Suprapubic skin (tissue), 4 donors: ENCODE results near the gene RRP36. TPM values are rescaled to one million over a fixed set of nuclear protein-coding genes. Genes with fewer than 3 reads are reported as not detected.

ENCODE experiments used
- DNase-seq, 2 donors: peaks; one replicate each; pipeline ENCODE4 v3.0.0-alpha.2; 2019; ENCODE audit warnings: low spot score in 2 of 2
- H3K27ac ChIP-seq: fragments of 200-600 bp; sonication (generic); one replicate; pipeline ENCODE4 v1.5.1; 2019
- H3K27me3 ChIP-seq: fragments of 200-600 bp; sonication (generic); one replicate; pipeline ENCODE4 v1.5.1; 2019
- H3K36me3 ChIP-seq: fragments of 200-600 bp; sonication (generic); one replicate; pipeline ENCODE4 v1.5.1; 2019
- H3K4me1 ChIP-seq: fragments of 200-600 bp; sonication (generic); one replicate; pipeline ENCODE4 v1.5.1; 2019
- H3K4me3 ChIP-seq: fragments of 200-600 bp; sonication (generic); one replicate; pipeline ENCODE4 v1.5.1; 2019; ENCODE audit warnings: mild to moderate bottlenecking
- H3K9me3 ChIP-seq: fragments of 200-600 bp; sonication (generic); one replicate; pipeline ENCODE4 v1.5.1; 2019
- EP300 ChIP-seq: sonication (generic); formaldehyde crosslinking; IDR thresholded peaks from one replicate; pipeline ENCODE4 v1.6.1; 2017; ENCODE audit warnings: antibody characterized with exemption
- POLR2A ChIP-seq, 2 donors: fragments of 450-650 bp; IDR thresholded peaks; one replicate each; pipeline ENCODE4 v1.6.1; 2017; ENCODE audit warnings: antibody characterized with exemption in 2 of 2, mild to moderate bottlenecking in 2 of 2, moderate library complexity in 2 of 2
- POLR2AphosphoS5 ChIP-seq, 3 donors: sonication (generic); formaldehyde crosslinking; IDR thresholded peaks; one replicate each; pipeline ENCODE4 v1.6.1; 2017; ENCODE audit warnings: antibody characterized with exemption in 3 of 3
- WGBS: methylation state at CpG from one replicate; pipeline ENCODE4 v1.1.5; 2018; 5-methylcytosine and 5-hydroxymethylcytosine counted together
- total RNA-seq, 4 donors: library from RNA; depleted of rRNA; stranded (reverse); fragments of >200 nt; gene quantifications; one replicate each; pipeline ENCODE4 v1.1.0, GENCODE V29; 2016
- TF ChIP-seq, protein P1 (sequence below), 2 donors: fragments of 200-600 bp in 1 of 2; fragments of 450-650 bp in 1 of 2; sonication (generic) in 1 of 2; IDR thresholded peaks; one replicate each; pipeline ENCODE4 v1.5.1; 2016 to 2019; ENCODE audit warnings: antibody characterized with exemption in 2 of 2, mild to moderate bottlenecking in 1 of 2, moderate library complexity in 1 of 2

Gene RRP36
- total RNA-seq, 4 donors from 2014 or later: 30.8 to 66.6 (median 53.6) TPM

DNA sequence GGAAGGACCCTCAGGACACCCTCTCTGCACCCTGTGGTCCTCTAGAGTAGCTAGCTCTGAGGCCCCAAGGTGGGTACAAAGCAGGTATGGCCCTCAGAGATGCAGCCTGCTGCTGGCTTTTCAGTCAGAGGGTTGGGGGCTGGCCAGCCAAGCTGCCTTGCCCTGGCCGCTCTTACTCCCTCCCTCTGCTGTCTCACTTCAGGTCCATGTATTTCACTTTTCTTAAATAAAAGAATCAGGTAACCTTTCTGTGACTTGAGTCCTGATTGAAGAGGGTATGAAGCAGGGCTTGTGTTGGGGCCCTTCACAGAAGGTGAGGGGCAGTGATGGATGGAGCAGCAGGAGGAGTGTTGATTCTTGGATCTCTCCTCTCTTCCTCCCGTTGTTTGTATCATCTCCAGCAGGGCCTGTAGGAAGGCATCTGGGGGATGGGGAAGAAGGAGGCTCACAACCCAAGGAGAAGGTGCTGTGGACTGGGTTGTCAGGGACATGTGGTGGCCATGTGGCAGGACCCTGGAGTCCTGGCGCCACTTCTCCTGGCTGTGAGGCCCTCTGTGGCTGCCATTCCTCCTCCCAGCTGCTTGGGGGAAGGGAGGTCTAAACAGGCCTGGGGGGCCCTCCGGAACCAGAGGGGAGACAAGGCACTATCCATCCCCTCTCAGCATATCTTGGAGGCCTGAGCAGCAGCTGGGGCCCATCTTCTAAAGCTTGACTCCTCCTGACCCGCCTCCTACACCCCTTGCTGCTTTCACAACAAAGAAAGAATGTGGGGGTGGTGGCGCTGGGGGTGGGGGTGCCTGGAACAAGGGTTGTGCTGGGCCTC is 53.6 kb downstream of the RRP36 start:
- Histone ChIP-seq H3K27ac (no peak overlapping the region), H3K4me1 (peaks cover 21% of the 10 kb centered on the region), H3K36me3 (peaks cover 29% of the 10 kb centered on the region), H3K27me3 (peaks cover 7% of the 10 kb centered on the region), H3K9me3 (no peaks in the 10 kb centered on the region), H3K4me3 (no peak overlapping the region)
- WGBS: 58% methylated on average over 5 of the region's 6 CpGs
- DNase-seq: no peak
- TF ChIP-seq POLR2AphosphoS5 (IDR thresholded peaks at IDR 0.05) (no peak), POLR2A (IDR thresholded peaks at IDR 0.05) (no peak), EP300 (no peak)
- TF ChIP-seq, protein P1, sequence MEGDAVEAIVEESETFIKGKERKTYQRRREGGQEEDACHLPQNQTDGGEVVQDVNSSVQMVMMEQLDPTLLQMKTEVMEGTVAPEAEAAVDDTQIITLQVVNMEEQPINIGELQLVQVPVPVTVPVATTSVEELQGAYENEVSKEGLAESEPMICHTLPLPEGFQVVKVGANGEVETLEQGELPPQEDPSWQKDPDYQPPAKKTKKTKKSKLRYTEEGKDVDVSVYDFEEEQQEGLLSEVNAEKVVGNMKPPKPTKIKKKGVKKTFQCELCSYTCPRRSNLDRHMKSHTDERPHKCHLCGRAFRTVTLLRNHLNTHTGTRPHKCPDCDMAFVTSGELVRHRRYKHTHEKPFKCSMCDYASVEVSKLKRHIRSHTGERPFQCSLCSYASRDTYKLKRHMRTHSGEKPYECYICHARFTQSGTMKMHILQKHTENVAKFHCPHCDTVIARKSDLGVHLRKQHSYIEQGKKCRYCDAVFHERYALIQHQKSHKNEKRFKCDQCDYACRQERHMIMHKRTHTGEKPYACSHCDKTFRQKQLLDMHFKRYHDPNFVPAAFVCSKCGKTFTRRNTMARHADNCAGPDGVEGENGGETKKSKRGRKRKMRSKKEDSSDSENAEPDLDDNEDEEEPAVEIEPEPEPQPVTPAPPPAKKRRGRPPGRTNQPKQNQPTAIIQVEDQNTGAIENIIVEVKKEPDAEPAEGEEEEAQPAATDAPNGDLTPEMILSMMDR (IDR thresholded peaks at IDR 0.05): no peak

DNA sequence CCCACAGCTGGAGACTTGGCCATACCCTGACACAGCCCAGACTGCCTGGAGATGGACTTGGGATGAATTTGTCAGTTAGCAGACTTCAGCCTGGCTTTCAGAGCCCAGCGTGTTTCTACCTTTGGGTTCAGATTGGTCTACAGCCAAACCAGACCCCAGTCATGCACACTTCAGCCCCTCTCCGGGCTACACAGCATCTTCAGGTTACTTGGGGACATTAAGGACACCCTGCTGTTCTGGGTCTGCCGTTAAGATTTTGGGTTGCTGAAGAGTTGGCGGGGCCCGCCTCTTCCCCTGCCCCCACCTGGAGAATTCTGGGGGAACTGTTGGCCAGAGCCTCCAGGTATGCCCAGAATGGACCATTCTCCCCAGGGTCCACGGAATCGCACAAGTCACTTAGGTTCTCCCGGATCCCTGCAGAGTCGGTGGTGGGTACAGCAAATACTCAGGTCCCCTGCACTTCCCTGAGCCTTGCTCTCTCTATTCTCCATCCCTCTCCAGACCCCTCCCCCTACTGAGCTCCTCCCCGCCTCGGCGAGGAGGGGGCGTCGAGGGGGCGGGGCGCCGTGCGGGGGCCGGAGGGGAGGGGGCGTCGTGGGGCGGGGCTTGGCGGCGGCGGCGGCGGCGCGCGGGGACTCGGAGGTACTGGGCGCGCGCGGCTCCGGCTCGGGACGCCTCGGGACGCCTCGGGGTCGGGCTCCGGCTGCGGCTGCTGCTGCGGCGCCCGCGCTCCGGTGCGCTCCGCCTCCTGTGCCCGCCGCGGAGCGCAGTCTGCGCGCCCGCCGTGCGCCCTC is 54.4 kb downstream of the RRP36 start, which contains the start of gene PTK7:
Gene PTK7, plus strand, starts transcription at position 645 of the 794 bp plus-strand sequence. CDS start 175 bp downstream, outside the sequence.
- 7% methylated on average over 20 of the region's 60 CpGs for WGBS

DNA sequence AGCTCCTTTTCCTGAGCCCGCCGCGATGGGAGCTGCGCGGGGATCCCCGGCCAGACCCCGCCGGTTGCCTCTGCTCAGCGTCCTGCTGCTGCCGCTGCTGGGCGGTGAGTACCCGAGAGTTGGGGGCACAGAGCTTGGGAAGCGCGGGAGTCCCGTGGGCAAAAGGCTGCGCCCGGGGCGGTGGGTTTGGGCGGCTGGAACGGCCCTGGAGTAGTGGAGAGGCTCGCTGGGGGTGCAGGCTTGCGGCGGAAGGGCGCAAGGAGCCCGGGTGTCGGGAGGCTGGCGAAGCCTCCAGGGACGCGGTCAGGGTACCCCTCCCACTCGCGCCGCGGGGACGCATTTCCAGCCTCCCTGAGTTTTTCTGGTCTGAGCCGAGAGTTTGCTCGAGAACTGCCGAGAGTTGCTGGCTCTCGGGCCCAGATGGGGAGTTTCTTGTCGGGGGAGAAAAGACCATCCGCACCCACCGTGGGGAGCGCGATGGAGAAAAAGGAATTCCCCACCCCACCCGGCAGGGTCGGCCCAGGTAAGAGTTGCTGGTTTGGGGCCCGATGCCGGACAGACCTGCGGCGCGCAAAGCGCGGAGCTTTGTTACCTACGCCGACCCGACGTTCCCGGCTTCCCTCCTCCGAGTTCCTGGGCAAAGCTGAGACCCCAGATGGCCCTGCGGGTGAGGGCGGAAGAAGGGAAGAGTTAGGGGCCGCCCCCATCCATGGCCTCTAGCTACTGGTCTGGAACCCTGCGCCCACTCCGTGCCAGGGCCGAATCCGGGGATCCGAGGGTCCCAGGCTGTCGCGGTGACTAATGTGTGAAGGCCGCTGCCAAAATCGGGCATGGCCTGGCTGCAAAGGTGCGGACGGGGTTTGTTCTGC is 55.3 kb downstream of the RRP36 start:
- Histone ChIP-seq H3K27ac (peak overlapping the region; percentile 86), H3K36me3 (peaks cover 19% of the 10 kb centered on the region), H3K9me3 (no peaks in the 10 kb centered on the region), H3K4me3 (peak overlapping the region; percentile 88), H3K4me1 (peaks cover 21% of the 10 kb centered on the region), H3K27me3 (peaks cover 7% of the 10 kb centered on the region)
- DNase-seq: no peak
- under 1% methylated on average over 48 of the region's 72 CpGs for WGBS
- TF ChIP-seq POLR2AphosphoS5 (IDR thresholded peaks at IDR 0.05): no peak
- no peak for TF ChIP-seq POLR2A (IDR thresholded peaks at IDR 0.05)
- no peak for TF ChIP-seq EP300
- TF ChIP-seq, protein P1 (IDR thresholded peaks at IDR 0.05): no peak

More for the DNA sequence above, 54.4 kb downstream of the RRP36 start, which contains the start of gene PTK7:
- H3K27me3 ChIP-seq: peaks cover 7% of the 10 kb centered on the region
- peak within 1 kb of the TSS; percentile 86 for H3K27ac ChIP-seq
- H3K9me3 ChIP-seq: no peaks in the 10 kb centered on the region
- no peak for TF ChIP-seq EP300
- no peak for TF ChIP-seq POLR2AphosphoS5 (IDR thresholded peaks at IDR 0.05)
- TF ChIP-seq POLR2A (IDR thresholded peaks at IDR 0.05): no peak
- TF ChIP-seq, protein P1 (IDR thresholded peaks at IDR 0.05): no peak
- DNase-seq: no peak
- peak within 1 kb of the TSS; percentile 88 for H3K4me3 ChIP-seq
- peaks cover 21% of the 10 kb centered on the region for H3K4me1 ChIP-seq
- peaks cover 28% of the 10 kb centered on the region for H3K36me3 ChIP-seq

DNA sequence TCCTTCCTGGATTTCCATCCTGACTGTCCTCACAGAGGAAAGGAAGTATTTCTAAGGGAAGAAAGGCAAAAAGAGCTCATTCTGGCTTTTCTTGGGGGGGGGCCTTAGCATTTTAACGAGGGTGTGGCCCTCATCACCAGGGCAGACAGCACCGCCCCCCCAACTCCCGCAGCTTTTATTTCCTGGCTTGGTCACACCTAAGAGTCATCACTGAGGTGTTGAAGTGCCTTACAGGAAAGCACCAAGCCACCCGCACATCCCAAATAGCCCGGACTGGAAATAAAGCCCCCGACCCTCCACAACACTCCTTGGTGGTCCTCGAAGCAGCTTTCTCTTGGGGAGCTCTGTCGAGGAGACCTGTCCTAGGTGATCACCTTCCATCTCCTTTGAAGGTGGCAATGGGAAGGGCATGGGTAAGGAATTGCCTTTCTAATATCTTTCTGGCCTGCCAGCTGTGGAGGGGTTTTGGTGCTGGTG is 55.9 kb downstream of the RRP36 start:
- H3K4me3 ChIP-seq: peak overlapping the region; percentile 88
- H3K36me3 ChIP-seq: peaks cover 14% of the 10 kb centered on the region
- H3K27ac ChIP-seq: peak overlapping the region; percentile 18
- H3K4me1 ChIP-seq: peaks cover 21% of the 10 kb centered on the region
- H3K27me3 ChIP-seq: peaks cover 7% of the 10 kb centered on the region
- 10% methylated on average over 8 of the region's 8 CpGs for WGBS
- no peak for DNase-seq
- TF ChIP-seq EP300: no peak
- no peak for TF ChIP-seq POLR2A (IDR thresholded peaks at IDR 0.05)
- no peak for TF ChIP-seq POLR2AphosphoS5 (IDR thresholded peaks at IDR 0.05)
- TF ChIP-seq, protein P1 (IDR thresholded peaks at IDR 0.05): no peak
- no peaks in the 10 kb centered on the region for H3K9me3 ChIP-seq
